NOMO-1 (cell line): ENCODE results near the gene FBXO45.
"Not testable (repeated sequence)": the region's sequence is repeated elsewhere in the genome, so short reads cannot be mapped to it uniquely, and the experiment has no call there.

Source experiments
- DNase-seq, 2 experiments: peaks; one replicate each; lab custom pipeline; 2025; ENCODE audit not compliant: unreplicated experiment in 2 of 2; lab: John Stamatoyannopoulos, UW

The FBXO45 gene

GRCh38 chr3:196611761-196612483, 43.5 kb downstream of the FBXO45 start:
- no peak for DNase-seq

- DNase-seq = not testable (repeated sequence)
These were observed 46.8 kb downstream of the FBXO45 start for GRCh38 chr3:196615234-196615633.

- DNase-seq = peak; percentile 67 to 87
These were observed 48.8 kb downstream of the FBXO45 start for GRCh38 chr3:196617256-196617655.

- no peak for DNase-seq
These were observed 50.8 kb downstream of the FBXO45 start for GRCh38 chr3:196619223-196619622.

- not testable (repeated sequence) for DNase-seq
These were observed 51.2 kb downstream of the FBXO45 start for GRCh38 chr3:196619627-196620026.

- DNase-seq = peak; percentile 97 to 98
These were observed 51.7 kb downstream of the FBXO45 start for GRCh38 chr3:196620161-196620604.

GRCh38 chr3:196620684-196621083, 52.2 kb downstream of the FBXO45 start:
- no peak for DNase-seq

- DNase-seq = peak in 1 of 2 experiments; percentile 33
These were observed 53.2 kb downstream of the FBXO45 start for GRCh38 chr3:196621611-196622010.

GRCh38 chr3:196624067-196624790, 55.8 kb downstream of the FBXO45 start:
- peak; percentile 93 to 99 for DNase-seq

GRCh38 chr3:196624907-196625306, 56.4 kb downstream of the FBXO45 start:
- DNase-seq = peak; percentile 92 to 93

- peak in 1 of 2 experiments; percentile 39 for DNase-seq
These were observed 56.9 kb downstream of the FBXO45 start for GRCh38 chr3:196625331-196625730.

- no peak for DNase-seq
These were observed 59.4 kb downstream of the FBXO45 start for GRCh38 chr3:196627918-196628231.

- peak in 1 of 2 experiments; percentile 72 for DNase-seq
These were observed 60.8 kb downstream of the FBXO45 start for GRCh38 chr3:196629228-196629627.

- peak; percentile 68 to 72 for DNase-seq
These were observed 63.2 kb downstream of the FBXO45 start for GRCh38 chr3:196631682-196632045.

GRCh38 chr3:196632046-196632751, 63.7 kb downstream of the FBXO45 start:
- DNase-seq = peak; percentile 100

GRCh38 chr3:196633555-196634151, 65.2 kb downstream of the FBXO45 start:
- peak in 1 of 2 experiments; percentile 37 for DNase-seq

GRCh38 chr3:196634224-196634623, 65.8 kb downstream of the FBXO45 start:
- DNase-seq = peak; percentile 73 to 85

- no peak for DNase-seq
These were observed 66.4 kb downstream of the FBXO45 start for GRCh38 chr3:196634829-196635228.

- DNase-seq = no peak
These were observed 68.2 kb downstream of the FBXO45 start for GRCh38 chr3:196636369-196637349.

- DNase-seq = not testable (repeated sequence)
These were observed 69.5 kb downstream of the FBXO45 start for GRCh38 chr3:196637941-196638340.
